ENCODE data around the gene BMP7. TPM values are rescaled to one million over a fixed set of nuclear protein-coding genes. Genes with fewer than 3 reads are reported as not detected.

Gene BMP7
- total and polyA plus RNA-seq, 12 donors, result 0.72 to 19.2 (median 4.1) TPM

GRCh38 chr20:57269148-57269984 lies 2.9 kb upstream of the BMP7 start:
- H3K4me3 ChIP-seq, result no peak overlapping the region
- no peak for DNase-seq
- WGBS, 2 donors, result 60 to 69% methylated on average over 10 of the region's 10 CpGs
- peaks cover 20 to 77% (median 62%) of the 10 kb centered on the region in 7 donors for H3K27me3 ChIP-seq
- TF ChIP-seq CTCF (IDR thresholded peaks at IDR 0.05), result no peak
- H3K36me3 ChIP-seq, result no peaks in the 10 kb centered on the region
- no peaks in the 10 kb centered on the region for H3K9me3 ChIP-seq
- no peak for ATAC-seq
- no peak overlapping the region for H3K27ac ChIP-seq
- peaks cover 0 to 13% (median 4%) of the 10 kb centered on the region in 9 donors for H3K4me1 ChIP-seq
- intact Hi-C loops (cut with DNase I), result loop anchor here in 2 of 10 donors (5.0 kb wide), 1 partner anchor 177 kb away; no protein-coding TSS in a partner anchor

GRCh38 chr20:57268399-57269076 lies 2.1 kb upstream of the BMP7 start:
- TF ChIP-seq CTCF (IDR thresholded peaks at IDR 0.05), result no peak
- H3K27me3 ChIP-seq, result peaks cover 23 to 80% (median 65%) of the 10 kb centered on the region in 7 donors
- WGBS, 2 donors, result 60 to 73% methylated on average over 8 of the region's 8 CpGs

GRCh38 chr20:57267158-57267821 lies 849 bp upstream of the BMP7 start:
- H3K4me1 ChIP-seq, result peaks cover 0 to 13% (median 4%) of the 10 kb centered on the region in 9 donors
- H3K4me3 ChIP-seq, result no peak overlapping the region
- intact Hi-C loops (cut with DNase I), result loop anchor here in 2 of 10 donors (5.0 kb wide), 1 partner anchor 175 kb away; no protein-coding TSS in a partner anchor
- H3K36me3 ChIP-seq, result no peaks in the 10 kb centered on the region
- 32 to 44% methylated on average over 24 of the region's 24 CpGs for WGBS, 2 donors
- H3K27ac ChIP-seq, result no peak overlapping the region
- DNase-seq (no peak), ATAC-seq (no peak)
- no peaks in the 10 kb centered on the region for H3K9me3 ChIP-seq
- H3K27me3 ChIP-seq, result peaks cover 23 to 90% (median 76%) of the 10 kb centered on the region in 7 donors
- no peak for TF ChIP-seq CTCF (IDR thresholded peaks at IDR 0.05)

More at GRCh38 chr20:57268399-57269076, 2.1 kb upstream of the BMP7 start:
- no peaks in the 10 kb centered on the region for H3K9me3 ChIP-seq
- intact Hi-C loops (cut with DNase I), result loop anchor here in 2 of 10 donors (5.0 kb wide), 1 partner anchor 176 kb away; no protein-coding TSS in a partner anchor
- H3K4me1 ChIP-seq, result peaks cover 0 to 13% (median 4%) of the 10 kb centered on the region in 9 donors
- no peak overlapping the region for H3K27ac ChIP-seq
- no peaks in the 10 kb centered on the region for H3K36me3 ChIP-seq
- DNase-seq, result no peak
- no peak overlapping the region for H3K4me3 ChIP-seq
- ATAC-seq, result no peak

- 0 to 1% methylated on average over 39 of the region's 39 CpGs for WGBS, 2 donors
- Histone ChIP-seq H3K9me3 (no peaks in the 10 kb centered on the region), H3K4me1 (peaks cover 0 to 13% (median 4%) of the 10 kb centered on the region in 9 donors), H3K36me3 (no peaks in the 10 kb centered on the region), H3K27ac (peak overlapping the region in 1 of 10 donors; percentile 23), H3K4me3 (peak overlapping the region in 9 of 10 donors; percentile 0 to 41 (median 34)), H3K27me3 (peaks cover 23 to 100% (median 83%) of the 10 kb centered on the region in 7 donors)
- no peak for TF ChIP-seq CTCF (IDR thresholded peaks at IDR 0.05)
- ATAC-seq (peak in 3 of 8 donors; percentile 8 to 44 (median 40)), DNase-seq (peak in 1 of 2 donors; percentile 19)
- intact Hi-C loops (cut with DNase I), result loop anchor here in 2 of 10 donors (5.0 kb wide), 1 partner anchor 174 kb away; no protein-coding TSS in a partner anchor
These were observed 497 bp downstream of the BMP7 start for GRCh38 chr20:57265997-57266290.
